Spleen (tissue), 7 donors: ENCODE results near the gene EIF4A3.

ENCODE experiments used
- POLR2A ChIP-seq, 3 donors: fragments of 450-650 bp; IDR thresholded peaks; one replicate each; pipeline ENCODE4 v1.5.1; 2017; ENCODE audit warnings: antibody characterized with exemption in 3 of 3, mild to moderate bottlenecking in 1 of 3
- POLR2AphosphoS5 ChIP-seq, 3 donors: sonication (generic); formaldehyde crosslinking; IDR thresholded peaks; one replicate each; pipeline ENCODE4 v1.5.1; 2017; ENCODE audit warnings: antibody characterized with exemption in 3 of 3
- TF ChIP-seq, protein P1 (sequence below), 11 experiments: fragments of 200-600 bp in 7 of 11; fragments of 450-650 bp in 4 of 11; sonication (generic) in 4 of 11; IDR thresholded peaks in 8 of 11; conservative IDR thresholded peaks in 3 of 11; 1 replicate in 7 of 11; 2 replicates in 4 of 11; pipeline versions ENCODE4 v1.4.0 to v1.8.0; 2016 to 2021; ENCODE audit warnings: antibody characterized with exemption in 11 of 11, inconsistent platforms in 4 of 11, mild to moderate bottlenecking in 1 of 11
- donor health status: DM: no; HTN: no; CAD: no; lungs with moderate emphysema.
- donor health status: DM: no; HTN: no; CAD: no.
- donor health status: DM: no; HTN: no; CAD: no.

DNA sequence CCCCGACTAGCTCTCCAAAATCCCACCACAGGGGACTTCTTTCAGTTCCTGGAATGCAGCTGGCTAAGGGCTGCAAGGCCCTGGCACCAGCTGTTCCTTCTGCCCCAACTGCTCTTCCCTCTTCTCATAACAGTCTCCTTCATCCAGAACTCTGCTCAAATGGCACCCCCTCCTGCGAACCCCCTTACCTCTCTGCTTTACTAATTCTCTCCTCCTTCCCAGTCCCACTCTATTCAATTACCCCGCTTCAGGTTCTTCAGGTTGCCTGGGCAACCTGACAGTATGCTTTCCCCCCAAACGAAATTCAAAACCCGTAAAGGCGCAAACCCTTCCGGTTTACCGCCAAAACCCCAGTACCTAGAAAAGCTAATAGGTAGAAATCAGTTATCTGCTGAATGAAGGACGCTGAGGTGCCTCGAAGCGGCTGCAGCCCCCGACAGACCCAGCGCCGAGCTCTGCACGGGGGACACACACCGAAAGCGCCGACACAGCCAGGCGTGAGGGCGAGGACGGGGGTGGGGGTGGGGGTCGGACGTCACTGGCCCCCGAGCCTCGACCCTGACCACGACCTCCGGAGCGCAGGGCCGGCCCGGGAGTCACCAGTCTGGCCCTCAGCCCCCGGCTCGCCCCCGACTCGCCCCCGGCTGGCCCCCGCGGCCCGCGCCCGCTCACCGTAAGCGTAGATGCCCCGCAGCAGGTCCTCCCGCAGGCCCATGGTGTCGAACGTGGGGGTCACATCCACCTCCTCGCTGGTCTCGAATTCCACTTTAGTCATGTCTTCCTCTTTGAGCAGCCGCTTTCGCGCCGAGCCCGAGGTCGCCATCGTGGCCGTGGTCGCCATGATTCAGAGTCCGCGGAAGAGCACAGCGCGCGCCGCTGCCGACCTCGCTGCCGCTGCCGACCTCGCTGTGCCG, 550 bp downstream of the EIF4A3 start:
- TF ChIP-seq POLR2AphosphoS5 (IDR thresholded peaks at IDR 0.05) = no peak
- no peak for TF ChIP-seq POLR2A (IDR thresholded peaks at IDR 0.05)
- TF ChIP-seq, protein P1, sequence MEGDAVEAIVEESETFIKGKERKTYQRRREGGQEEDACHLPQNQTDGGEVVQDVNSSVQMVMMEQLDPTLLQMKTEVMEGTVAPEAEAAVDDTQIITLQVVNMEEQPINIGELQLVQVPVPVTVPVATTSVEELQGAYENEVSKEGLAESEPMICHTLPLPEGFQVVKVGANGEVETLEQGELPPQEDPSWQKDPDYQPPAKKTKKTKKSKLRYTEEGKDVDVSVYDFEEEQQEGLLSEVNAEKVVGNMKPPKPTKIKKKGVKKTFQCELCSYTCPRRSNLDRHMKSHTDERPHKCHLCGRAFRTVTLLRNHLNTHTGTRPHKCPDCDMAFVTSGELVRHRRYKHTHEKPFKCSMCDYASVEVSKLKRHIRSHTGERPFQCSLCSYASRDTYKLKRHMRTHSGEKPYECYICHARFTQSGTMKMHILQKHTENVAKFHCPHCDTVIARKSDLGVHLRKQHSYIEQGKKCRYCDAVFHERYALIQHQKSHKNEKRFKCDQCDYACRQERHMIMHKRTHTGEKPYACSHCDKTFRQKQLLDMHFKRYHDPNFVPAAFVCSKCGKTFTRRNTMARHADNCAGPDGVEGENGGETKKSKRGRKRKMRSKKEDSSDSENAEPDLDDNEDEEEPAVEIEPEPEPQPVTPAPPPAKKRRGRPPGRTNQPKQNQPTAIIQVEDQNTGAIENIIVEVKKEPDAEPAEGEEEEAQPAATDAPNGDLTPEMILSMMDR (IDR thresholded peaks at IDR 0.05 in 8 of 11, conservative IDR thresholded peaks at IDR 0.05 in 3 of 11) = no peak
